HepG2 (cell line): ENCODE measurements around the gene GCNT3. TPM values are rescaled to one million over a fixed set of nuclear protein-coding genes. Genes with fewer than 3 reads are reported as not detected.

Experiments
- EED ChIP-seq: sonication (generic); formaldehyde crosslinking; IDR thresholded peaks from 2 replicates; pipeline ENCODE4 v1.5.0; 2020; ENCODE audit warnings: mild to moderate bottlenecking, missing genetic modification reagents
- ELF3 ChIP-seq: IDR thresholded peaks from 2 replicates; pipeline ENCODE4 v1.6.1; 2016; ENCODE audit warnings: missing genetic modification reagents, missing compliant biosample characterization
- HNRNPLL ChIP-seq: fragments of 200-400 bp; formaldehyde crosslinking; IDR thresholded peaks from 2 replicates; pipeline ENCODE4 v1.6.1; 2017; ENCODE audit warnings: mild to moderate bottlenecking, low read depth, low read length; ENCODE audit not compliant: poor library complexity, severe bottlenecking
- KLF11 ChIP-seq: IDR thresholded peaks from 2 replicates; pipeline ENCODE4 v1.6.1; 2016; ENCODE audit warnings: missing compliant biosample characterization
- MAFG ChIP-seq: sonication (generic); formaldehyde crosslinking; IDR thresholded peaks from 2 replicates; pipeline ENCODE4 v1.5.1; 2020; ENCODE audit warnings: mild to moderate bottlenecking, missing genetic modification reagents
- NR2F6 ChIP-seq, 2 experiments: IDR thresholded peaks; 2 replicates each; pipeline ENCODE4 v1.6.1; 2016; ENCODE audit warnings: antibody characterized with exemption in 1 of 2, mild to moderate bottlenecking in 1 of 2
- PRPF4 ChIP-seq: fragments of 200-400 bp; formaldehyde crosslinking; IDR thresholded peaks from 2 replicates; pipeline ENCODE4 v1.6.1; 2016; ENCODE audit warnings: low read length, low read depth; ENCODE audit not compliant: poor library complexity, severe bottlenecking
- RARA ChIP-seq: IDR thresholded peaks from 2 replicates; pipeline ENCODE4 v1.6.1; 2016; ENCODE audit warnings: missing genetic modification reagents, missing compliant biosample characterization
- RELA ChIP-seq: sonication (generic); formaldehyde crosslinking; IDR thresholded peaks from 2 replicates; pipeline ENCODE4 v1.4.0; 2020; ENCODE audit warnings: missing genetic modification reagents
- REST ChIP-seq, 2 experiments: IDR thresholded peaks; 2 replicates each; pipeline ENCODE4 v1.6.1; 2011 to 2012; ENCODE audit warnings: low read length in 2 of 2, borderline replicate concordance in 1 of 2, low read depth in 1 of 2, mild to moderate bottlenecking in 1 of 2, moderate library complexity in 1 of 2
- SIN3A ChIP-seq: IDR thresholded peaks from 2 replicates; pipeline ENCODE4 v1.6.1; 2011; ENCODE audit warnings: low read depth, mild to moderate bottlenecking, control low read depth, low read length, borderline replicate concordance
- SMC3 ChIP-seq: IDR thresholded peaks from 2 replicates; pipeline ENCODE4 v1.6.1; 2011; ENCODE audit warnings: low read length, improper control_type of control experiment
- TBX3 ChIP-seq: fragments of 450-650 bp; IDR thresholded peaks from 2 replicates; pipeline ENCODE4 v1.6.1; 2017; ENCODE audit warnings: antibody characterized with exemption, mild to moderate bottlenecking, inconsistent platforms, borderline replicate concordance
- ZNF260 ChIP-seq: sonication (generic); formaldehyde crosslinking; IDR thresholded peaks from 2 replicates; pipeline ENCODE4 v1.4.0; 2020; ENCODE audit warnings: missing genetic modification reagents, low read depth, mild to moderate bottlenecking, borderline replicate concordance
- ZNF547 ChIP-seq: sonication (generic); formaldehyde crosslinking; IDR thresholded peaks from 2 replicates; pipeline ENCODE4 v1.5.1; 2020; ENCODE audit warnings: mild to moderate bottlenecking, missing genetic modification reagents
- ZNF790 ChIP-seq: sonication (generic); formaldehyde crosslinking; IDR thresholded peaks from 2 replicates; pipeline ENCODE4 v1.8.0; 2022; ENCODE audit warnings: missing genetic modification reagents, mild to moderate bottlenecking, borderline replicate concordance
- ZSCAN31 ChIP-seq: sonication (generic); formaldehyde crosslinking; IDR thresholded peaks from 2 replicates; pipeline ENCODE4 v1.5.0; 2020; ENCODE audit warnings: low read depth, mild to moderate bottlenecking, missing genetic modification reagents
- polyA plus RNA-seq, 8 experiments: library from polyadenylated mRNA; depleted of rRNA in 3 of 8; stranded (reverse) in 7 of 8; unstranded in 1 of 8; fragments of >200 nt; fragmentation: Illumina TruSeq in 4 of 8; extraction: Trizol in 4 of 8; gene quantifications; 2 replicates each; pipeline versions ENCODE4 v1.2.1 to v1.2.3, GENCODE V29; 2011 to 2016; ENCODE audit warnings: low read depth in 4 of 8, missing spikeins in 1 of 8, mixed read lengths in 1 of 8; ENCODE audit not compliant: insufficient read depth in 1 of 8
- total RNA-seq, 5 experiments: library from RNA; depleted of rRNA; stranded (reverse); fragments of >200 nt; fragmentation: Illumina TruSeq; extraction: Trizol; gene quantifications; 2 replicates each; pipeline ENCODE4 v1.2.3, GENCODE V29; 2016; ENCODE audit warnings: low read depth in 1 of 5
- TF ChIP-seq, protein P1 (sequence below): sonication (generic); formaldehyde crosslinking; IDR thresholded peaks from 2 replicates; pipeline ENCODE4 v1.8.0; 2022; ENCODE audit warnings: low read depth, missing genetic modification reagents
- TF ChIP-seq, protein P2 (sequence below): sonication (generic); formaldehyde crosslinking; IDR thresholded peaks from 2 replicates; pipeline ENCODE4 v1.8.1; 2022; ENCODE audit warnings: low read depth, mild to moderate bottlenecking, missing genetic modification reagents

GCNT3 gene
- total and polyA plus RNA-seq, 2 of the 13 experiments (the other 11 are each of a cell fraction or from before 2014, with no cell fraction given): 6.8 to 9.8 TPM

- peak; percentile 68 for TF ChIP-seq ELF3 (CRISPR knock-in tag)
- peak; percentile 66; the same call in 1 of the 2 replicates for TF ChIP-seq ZNF547 (CRISPR knock-in tag)
- TF ChIP-seq, protein P1, sequence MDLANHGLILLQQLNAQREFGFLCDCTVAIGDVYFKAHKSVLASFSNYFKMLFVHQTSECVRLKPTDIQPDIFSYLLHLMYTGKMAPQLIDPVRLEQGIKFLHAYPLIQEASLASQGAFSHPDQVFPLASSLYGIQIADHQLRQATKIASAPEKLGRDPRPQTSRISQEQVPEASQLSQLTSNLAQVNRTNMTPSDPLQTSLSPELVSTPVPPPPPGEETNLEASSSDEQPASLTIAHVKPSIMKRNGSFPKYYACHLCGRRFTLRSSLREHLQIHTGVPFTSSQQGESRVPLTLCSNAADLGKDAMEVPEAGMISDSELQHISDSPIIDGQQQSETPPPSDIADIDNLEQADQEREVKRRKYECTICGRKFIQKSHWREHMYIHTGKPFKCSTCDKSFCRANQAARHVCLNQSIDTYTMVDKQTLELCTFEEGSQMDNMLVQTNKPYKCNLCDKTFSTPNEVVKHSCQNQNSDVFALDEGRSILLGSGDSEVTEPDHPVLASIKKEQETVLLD (CRISPR knock-in tag): peak; percentile 54; the same call in 1 of the 2 replicates
- TF ChIP-seq NR2F6 (IDR thresholded peaks at IDR 0.05): no peak
- TF ChIP-seq NR2F6 (CRISPR knock-in tag; IDR thresholded peaks at IDR 0.05): no peak
- no peak for TF ChIP-seq SIN3A
- TF ChIP-seq MAFG (CRISPR knock-in tag): no peak
- TF ChIP-seq TBX3: peak; percentile 47; the same call in 1 of the 2 replicates
- 0 out of 2 replicates have a peak, but pooled peaks have one; percentile 9 for TF ChIP-seq RARA (CRISPR knock-in tag)
- TF ChIP-seq SMC3: no peak
- peak; percentile 78; the same call in 1 of the 2 replicates for TF ChIP-seq ZSCAN31 (CRISPR knock-in tag)
- TF ChIP-seq, protein P2, sequence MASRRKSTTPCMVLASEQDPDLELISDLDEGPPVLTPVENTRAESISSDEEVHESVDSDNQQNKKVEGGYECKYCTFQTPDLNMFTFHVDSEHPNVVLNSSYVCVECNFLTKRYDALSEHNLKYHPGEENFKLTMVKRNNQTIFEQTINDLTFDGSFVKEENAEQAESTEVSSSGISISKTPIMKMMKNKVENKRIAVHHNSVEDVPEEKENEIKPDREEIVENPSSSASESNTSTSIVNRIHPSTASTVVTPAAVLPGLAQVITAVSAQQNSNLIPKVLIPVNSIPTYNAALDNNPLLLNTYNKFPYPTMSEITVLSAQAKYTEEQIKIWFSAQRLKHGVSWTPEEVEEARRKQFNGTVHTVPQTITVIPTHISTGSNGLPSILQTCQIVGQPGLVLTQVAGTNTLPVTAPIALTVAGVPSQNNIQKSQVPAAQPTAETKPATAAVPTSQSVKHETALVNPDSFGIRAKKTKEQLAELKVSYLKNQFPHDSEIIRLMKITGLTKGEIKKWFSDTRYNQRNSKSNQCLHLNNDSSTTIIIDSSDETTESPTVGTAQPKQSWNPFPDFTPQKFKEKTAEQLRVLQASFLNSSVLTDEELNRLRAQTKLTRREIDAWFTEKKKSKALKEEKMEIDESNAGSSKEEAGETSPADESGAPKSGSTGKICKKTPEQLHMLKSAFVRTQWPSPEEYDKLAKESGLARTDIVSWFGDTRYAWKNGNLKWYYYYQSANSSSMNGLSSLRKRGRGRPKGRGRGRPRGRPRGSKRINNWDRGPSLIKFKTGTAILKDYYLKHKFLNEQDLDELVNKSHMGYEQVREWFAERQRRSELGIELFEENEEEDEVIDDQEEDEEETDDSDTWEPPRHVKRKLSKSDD: no peak
- peak; percentile 91 for TF ChIP-seq RELA (CRISPR knock-in tag)
- peak; percentile 80; the same call in 1 of the 2 replicates for TF ChIP-seq KLF11 (CRISPR knock-in tag)
- TF ChIP-seq REST (IDR thresholded peaks at IDR 0.05; ENCODE audit: borderline replicate concordance in 1 of 2, low read depth in 1 of 2, low read length in 2 of 2): peak in 1 of 2 experiments; percentile 30; a peak in 1 of 4 replicates
- no peak for TF ChIP-seq ZNF260
- TF ChIP-seq PRPF4: no peak
- TF ChIP-seq ZNF790 (CRISPR knock-in tag): no peak
- TF ChIP-seq HNRNPLL: peak; percentile 88
- 0 out of 2 replicates have a peak, but pooled peaks have one; percentile 44 for TF ChIP-seq EED (CRISPR knock-in tag)
These were observed 45.5 kb downstream of the GCNT3 start, which contains the start of gene GTF2A2 (continued) for GRCh38 chr15:59656897-59657634.
